ENCODE data around the gene CELSR2.

DNA sequence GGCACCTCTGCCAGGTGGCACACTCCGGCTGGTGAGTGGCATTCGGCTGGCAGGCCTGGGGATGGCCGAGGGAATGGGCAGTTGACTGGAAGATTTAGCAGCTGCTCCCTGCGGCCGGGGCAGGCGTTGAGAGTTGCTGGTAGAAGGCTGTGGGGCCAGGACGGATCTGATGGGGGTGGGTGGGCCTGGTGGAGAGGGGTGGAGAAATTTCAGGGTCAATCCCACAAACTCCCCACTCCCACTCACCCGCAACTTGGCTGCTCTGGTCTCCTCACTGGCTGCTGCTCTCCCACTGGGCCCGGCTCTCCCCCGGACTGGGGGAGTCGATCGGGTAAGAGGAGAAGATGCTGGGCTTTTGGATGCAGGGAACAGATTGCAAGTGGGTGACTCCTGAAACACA is 31.5 kb downstream of the CELSR2 start:
- TF ChIP-seq, protein P1, sequence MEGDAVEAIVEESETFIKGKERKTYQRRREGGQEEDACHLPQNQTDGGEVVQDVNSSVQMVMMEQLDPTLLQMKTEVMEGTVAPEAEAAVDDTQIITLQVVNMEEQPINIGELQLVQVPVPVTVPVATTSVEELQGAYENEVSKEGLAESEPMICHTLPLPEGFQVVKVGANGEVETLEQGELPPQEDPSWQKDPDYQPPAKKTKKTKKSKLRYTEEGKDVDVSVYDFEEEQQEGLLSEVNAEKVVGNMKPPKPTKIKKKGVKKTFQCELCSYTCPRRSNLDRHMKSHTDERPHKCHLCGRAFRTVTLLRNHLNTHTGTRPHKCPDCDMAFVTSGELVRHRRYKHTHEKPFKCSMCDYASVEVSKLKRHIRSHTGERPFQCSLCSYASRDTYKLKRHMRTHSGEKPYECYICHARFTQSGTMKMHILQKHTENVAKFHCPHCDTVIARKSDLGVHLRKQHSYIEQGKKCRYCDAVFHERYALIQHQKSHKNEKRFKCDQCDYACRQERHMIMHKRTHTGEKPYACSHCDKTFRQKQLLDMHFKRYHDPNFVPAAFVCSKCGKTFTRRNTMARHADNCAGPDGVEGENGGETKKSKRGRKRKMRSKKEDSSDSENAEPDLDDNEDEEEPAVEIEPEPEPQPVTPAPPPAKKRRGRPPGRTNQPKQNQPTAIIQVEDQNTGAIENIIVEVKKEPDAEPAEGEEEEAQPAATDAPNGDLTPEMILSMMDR (IDR thresholded peaks at IDR 0.05; ENCODE audit: borderline replicate concordance, extremely low read depth, low read length, poor library complexity, severe bottlenecking): no peak
- TF ChIP-seq EZH2 (IDR thresholded peaks at IDR 0.05; ENCODE audit: borderline replicate concordance, low read depth, low read length, severe bottlenecking): no peak

Measured in DND-41 (cell line).